ENCODE data around the gene C1orf198. TPM values are rescaled to one million over a fixed set of nuclear protein-coding genes. Genes with fewer than 3 reads are reported as not detected.

The C1orf198 gene
- total RNA-seq, 1 donor from 2014 or later = 38.8 TPM

- Histone ChIP-seq H3K36me3 (peaks cover 0 to 7% of the 10 kb centered on the region in 2 donors), H3K4me3 (no peak overlapping the region), H3K9me3 (no peaks in the 10 kb centered on the region), H3K27me3 (no peaks in the 10 kb centered on the region), H3K4me1 (peaks cover 12% of the 10 kb centered on the region), H3K27ac (no peak overlapping the region)
- TF ChIP-seq CTCF (IDR thresholded peaks at IDR 0.05) (no peak), POLR2AphosphoS5 (IDR thresholded peaks at IDR 0.05; ENCODE audit: insufficient read depth in 1 of 2, low read depth in 1 of 2) (no peak), POLR2A (IDR thresholded peaks at IDR 0.05) (no peak)
- DNase-seq (ENCODE audit: extremely low spot score in 2 of 2) = no peak
- intact Hi-C loops (cut with DNase I) = loop anchor here (10.0 kb wide), 1 partner anchor 119 kb away; no protein-coding TSS in a partner anchor
These were observed 45.2 kb upstream of the C1orf198 start for GRCh38 chr1:230913496-230913895.

- Histone ChIP-seq H3K27me3 (no peaks in the 10 kb centered on the region), H3K36me3 (peaks cover 0 to 7% of the 10 kb centered on the region in 2 donors), H3K4me3 (no peak overlapping the region), H3K9me3 (no peaks in the 10 kb centered on the region), H3K4me1 (peaks cover 12% of the 10 kb centered on the region), H3K27ac (no peak overlapping the region)
- DNase-seq (ENCODE audit: extremely low spot score in 2 of 2) = no peak
- no peak for TF ChIP-seq CTCF (IDR thresholded peaks at IDR 0.05)
- no peak for TF ChIP-seq POLR2A (IDR thresholded peaks at IDR 0.05)
- TF ChIP-seq POLR2AphosphoS5 (IDR thresholded peaks at IDR 0.05; ENCODE audit: insufficient read depth in 1 of 2, low read depth in 1 of 2) = no peak
- intact Hi-C loops (cut with DNase I) = loop anchor here (10.0 kb wide), 1 partner anchor 116 kb away; no protein-coding TSS in a partner anchor
These were observed 42.4 kb upstream of the C1orf198 start for GRCh38 chr1:230910755-230911117.

GRCh38 chr1:230909974-230910754 lies 41.8 kb upstream of the C1orf198 start:
- Histone ChIP-seq H3K4me3 (no peak overlapping the region), H3K27me3 (no peaks in the 10 kb centered on the region), H3K9me3 (no peaks in the 10 kb centered on the region), H3K4me1 (peaks cover 12% of the 10 kb centered on the region), H3K36me3 (peaks cover 0 to 7% of the 10 kb centered on the region in 2 donors), H3K27ac (no peak overlapping the region)
- TF ChIP-seq CTCF (IDR thresholded peaks at IDR 0.05) (no peak), POLR2AphosphoS5 (IDR thresholded peaks at IDR 0.05; ENCODE audit: insufficient read depth in 1 of 2, low read depth in 1 of 2) (no peak), POLR2A (IDR thresholded peaks at IDR 0.05) (no peak)
- no peak for DNase-seq (ENCODE audit: extremely low spot score in 2 of 2)
- intact Hi-C loops (cut with DNase I) = loop anchor here (10.0 kb wide), 1 partner anchor 115 kb away; no protein-coding TSS in a partner anchor

- Histone ChIP-seq H3K36me3 (peaks cover 0 to 7% of the 10 kb centered on the region in 2 donors), H3K9me3 (no peaks in the 10 kb centered on the region), H3K4me3 (no peak overlapping the region), H3K27me3 (no peaks in the 10 kb centered on the region), H3K27ac (no peak overlapping the region), H3K4me1 (peaks cover 12% of the 10 kb centered on the region)
- no peak for DNase-seq (ENCODE audit: extremely low spot score in 2 of 2)
- intact Hi-C loops (cut with DNase I) = no loop called here
- TF ChIP-seq POLR2AphosphoS5 (IDR thresholded peaks at IDR 0.05; ENCODE audit: insufficient read depth in 1 of 2, low read depth in 1 of 2) (no peak), CTCF (IDR thresholded peaks at IDR 0.05) (no peak), POLR2A (IDR thresholded peaks at IDR 0.05) (no peak)
These were observed 39.3 kb upstream of the C1orf198 start for GRCh38 chr1:230907472-230908205.

All from vagina (tissue), 2 donors.